Activated CD4-positive, alpha-beta memory T cell treated with anti-CD3 and anti-CD28 coated beads, Interleukin-2, amount 10 ng/mL, durations not matched to agents 7 days and 5 days (primary cell): ENCODE results near the gene RPS8. TPM values are rescaled to one million over a fixed set of nuclear protein-coding genes. Genes with fewer than 3 reads are reported as not detected.
A peak's percentile ranks its signal among the peaks of the same experiment; 100 is the strongest.

Experiments used
- CTCF ChIA-PET: fragments of 350-600 bp; sonication (Branson Sonifier 250); formaldehyde crosslinking; loops from one replicate; lab custom pipeline; 2021; ENCODE audit warnings: antibody characterized with exemption, inconsistent platforms; lab: Charles Lee
- POLR2A ChIA-PET: fragments of 350-600 bp; sonication (Branson Sonifier 250); formaldehyde crosslinking; loops from one replicate; lab custom pipeline; 2021; ENCODE audit warnings: antibody characterized with exemption; lab: Charles Lee
- DNase-seq: peaks from one replicate; pipeline ENCODE4 v3.0.0-alpha.2; 2020
- H3K27ac Mint-ChIP-seq: one replicate; pipeline ENCODE4 v1.8.0; 2021; ENCODE audit warnings: mild to moderate bottlenecking, mixed read lengths
- H3K27me3 Mint-ChIP-seq: one replicate; pipeline ENCODE4 v1.8.0; 2021; ENCODE audit warnings: mixed read lengths
- H3K36me3 Mint-ChIP-seq: one replicate; pipeline ENCODE4 v1.8.0; 2021; ENCODE audit warnings: low read depth, mixed read lengths
- H3K4me1 Mint-ChIP-seq: one replicate; pipeline ENCODE4 v1.8.0; 2021; ENCODE audit warnings: mixed read lengths
- H3K4me3 Mint-ChIP-seq: one replicate; pipeline ENCODE4 v1.8.0; 2021; ENCODE audit warnings: mild to moderate bottlenecking, mixed read lengths
- H3K9me3 Mint-ChIP-seq: one replicate; pipeline ENCODE4 v1.8.0; 2021; ENCODE audit warnings: mixed read lengths
- total RNA-seq, 2 experiments: library from RNA; stranded (reverse); gene quantifications; one replicate each; pipeline ENCODE4 v1.2.3, GENCODE V29; 2021

The RPS8 gene
- total RNA-seq, 2 experiments from 2014 or later, result 1,610 to 1,658 TPM

DNA sequence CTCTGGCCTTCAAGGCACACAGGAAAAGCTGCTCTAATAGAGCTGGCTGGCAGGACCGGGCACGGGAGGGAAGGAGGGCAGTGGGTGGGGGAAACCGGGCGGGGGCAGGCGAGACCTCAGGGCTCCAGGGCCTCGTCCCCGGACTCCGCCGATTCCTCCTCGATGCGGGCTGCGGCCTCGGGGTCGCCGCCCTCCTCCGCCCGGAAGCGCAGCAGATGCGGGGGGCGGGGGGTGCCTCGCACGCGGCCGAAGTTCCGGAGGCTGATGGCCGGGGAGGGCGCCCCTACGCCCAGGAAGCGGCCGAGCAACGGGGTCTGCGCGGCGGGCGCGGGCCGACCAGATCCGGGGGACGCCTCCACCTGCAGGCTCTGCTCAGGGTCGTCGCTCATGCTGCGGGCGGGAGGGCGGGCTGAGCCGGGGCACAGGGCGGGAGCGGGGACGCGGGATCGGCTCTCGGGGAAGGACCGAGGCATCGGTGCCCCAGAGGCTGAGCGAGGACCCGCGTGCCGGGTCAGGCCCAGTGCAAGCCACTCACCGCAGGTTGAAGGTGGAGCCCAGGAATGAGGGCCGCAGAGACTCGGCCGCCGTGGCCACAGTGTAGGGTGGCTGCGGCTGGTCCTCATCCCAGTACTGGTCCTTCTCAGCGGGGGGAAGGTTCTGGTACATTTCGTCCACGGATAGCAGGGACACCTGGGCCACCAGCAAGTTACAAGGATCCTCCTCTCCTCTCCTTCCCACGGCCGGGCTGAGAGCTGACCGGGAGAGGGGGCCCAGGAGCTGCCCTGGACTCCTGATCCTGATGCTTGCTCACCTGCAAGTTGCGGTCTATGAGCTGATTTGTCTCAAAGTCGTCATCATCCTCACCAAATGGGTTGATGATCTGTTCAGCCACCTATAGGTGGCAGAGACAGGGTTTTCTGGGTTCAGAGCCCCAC is 9.0 kb downstream of the RPS8 start:
- DNase-seq, result peak; percentile 45
- H3K27ac Mint-ChIP-seq, result peak overlapping the region; percentile 65
- peaks cover 32% of the 10 kb centered on the region for H3K36me3 Mint-ChIP-seq
- H3K4me3 Mint-ChIP-seq, result peak overlapping the region; percentile 67
- no peaks in the 10 kb centered on the region for H3K9me3 Mint-ChIP-seq
- H3K27me3 Mint-ChIP-seq, result no peaks in the 10 kb centered on the region
- POLR2A ChIA-PET, result interaction anchor here (0.6 to 17.1 kb wide), 20 partner anchors 8 to 556 kb away, joined by 3 to 454 read pairs (median 5); partner anchors contain the start of genes BTBD19, DYNLT4, EIF2B3 and HECTD3
- H3K4me1 Mint-ChIP-seq, result peaks cover 46% of the 10 kb centered on the region
- CTCF ChIA-PET, result interaction anchor here (0.6 to 3.3 kb wide), 14 partner anchors 9 to 519 kb away, joined by 3 to 18 read pairs (median 11); partner anchors contain the start of genes BTBD19, EIF2B3, HECTD3 and PLK3

DNA sequence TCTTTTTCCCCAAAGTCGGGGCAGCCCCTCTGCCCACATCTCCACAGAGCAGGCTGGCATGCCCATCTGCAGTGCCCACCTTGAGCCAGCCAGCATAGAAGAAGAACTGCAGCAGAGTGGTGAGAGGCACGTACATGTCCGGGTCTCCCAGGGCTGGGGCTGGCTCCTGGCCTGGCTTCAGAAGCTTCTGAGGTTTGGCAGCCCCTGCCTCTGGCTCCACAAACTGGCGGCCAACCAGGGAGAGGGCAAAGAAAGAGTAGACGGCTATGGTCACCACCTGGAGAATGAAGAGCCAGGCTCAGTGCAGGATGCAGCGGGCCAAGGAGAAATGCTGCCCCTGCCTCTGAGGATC is 9.7 kb downstream of the RPS8 start:
- Mint-ChIP-seq H3K9me3 (no peaks in the 10 kb centered on the region), H3K4me3 (peak overlapping the region; percentile 67), H3K36me3 (peaks cover 28% of the 10 kb centered on the region), H3K4me1 (peaks cover 44% of the 10 kb centered on the region), H3K27ac (peak overlapping the region; percentile 65), H3K27me3 (no peaks in the 10 kb centered on the region)
- CTCF ChIA-PET, result interaction anchor here (0.7 to 3.3 kb wide), 17 partner anchors 8 to 518 kb away, joined by 3 to 18 read pairs (median 8); partner anchors contain the start of genes BTBD19, EIF2B3, HECTD3 and PLK3
- DNase-seq, result no peak
- POLR2A ChIA-PET, result interaction anchor here (0.6 to 17.1 kb wide), 13 partner anchors 8 to 202 kb away, joined by 3 to 454 read pairs (median 7); partner anchors contain the start of genes BTBD19, DYNLT4, EIF2B3 and PLK3

DNA sequence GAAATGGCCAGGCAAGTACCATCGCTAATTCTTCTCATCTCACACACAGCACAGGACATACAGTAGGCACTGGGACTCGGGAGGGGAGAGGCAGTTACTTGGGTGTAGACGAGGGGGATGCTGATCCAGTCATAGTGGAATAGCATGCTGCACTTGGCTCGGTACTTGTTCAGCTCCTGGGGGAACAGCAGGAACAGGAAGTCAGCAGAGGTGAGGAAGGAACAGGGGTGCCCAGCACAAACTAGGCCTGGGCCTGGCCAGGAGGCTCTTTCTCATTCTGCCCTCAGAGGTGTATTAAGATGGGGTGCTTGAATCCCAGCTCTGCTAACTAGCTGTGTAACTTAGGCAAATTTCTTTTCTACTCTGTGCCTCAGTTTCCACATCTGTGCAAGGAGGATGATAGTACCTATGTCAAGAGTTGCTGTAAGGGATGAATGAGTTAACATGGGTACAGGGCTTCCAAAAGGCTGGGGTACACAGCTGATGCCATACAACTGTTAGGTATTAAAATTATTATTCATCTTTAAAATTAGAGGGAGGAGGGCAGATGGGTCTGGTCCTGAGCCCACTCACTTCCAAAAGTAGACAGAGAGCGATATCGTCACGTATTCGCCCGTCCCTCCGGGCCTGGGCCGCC is 10.3 kb downstream of the RPS8 start:
- H3K9me3 Mint-ChIP-seq, result no peaks in the 10 kb centered on the region
- H3K27me3 Mint-ChIP-seq, result no peaks in the 10 kb centered on the region
- peaks cover 22% of the 10 kb centered on the region for H3K36me3 Mint-ChIP-seq
- ChIA-PET POLR2A (interaction anchor here (1.2 to 17.1 kb wide), 11 partner anchors 9 to 226 kb away, joined by 3 to 454 read pairs (median 8); partner anchors contain the start of genes BTBD19, DYNLT4, EIF2B3 and HECTD3), CTCF (interaction anchor here (0.5 to 3.3 kb wide), 17 partner anchors 7 to 517 kb away, joined by 3 to 18 read pairs (median 8); partner anchors contain the start of genes BTBD19, HECTD3, PLK3 and RNU5D-1)
- H3K27ac Mint-ChIP-seq, result peak overlapping the region; percentile 65
- peak overlapping the region; percentile 67 for H3K4me3 Mint-ChIP-seq
- peaks cover 38% of the 10 kb centered on the region for H3K4me1 Mint-ChIP-seq
- DNase-seq, result no peak

DNA sequence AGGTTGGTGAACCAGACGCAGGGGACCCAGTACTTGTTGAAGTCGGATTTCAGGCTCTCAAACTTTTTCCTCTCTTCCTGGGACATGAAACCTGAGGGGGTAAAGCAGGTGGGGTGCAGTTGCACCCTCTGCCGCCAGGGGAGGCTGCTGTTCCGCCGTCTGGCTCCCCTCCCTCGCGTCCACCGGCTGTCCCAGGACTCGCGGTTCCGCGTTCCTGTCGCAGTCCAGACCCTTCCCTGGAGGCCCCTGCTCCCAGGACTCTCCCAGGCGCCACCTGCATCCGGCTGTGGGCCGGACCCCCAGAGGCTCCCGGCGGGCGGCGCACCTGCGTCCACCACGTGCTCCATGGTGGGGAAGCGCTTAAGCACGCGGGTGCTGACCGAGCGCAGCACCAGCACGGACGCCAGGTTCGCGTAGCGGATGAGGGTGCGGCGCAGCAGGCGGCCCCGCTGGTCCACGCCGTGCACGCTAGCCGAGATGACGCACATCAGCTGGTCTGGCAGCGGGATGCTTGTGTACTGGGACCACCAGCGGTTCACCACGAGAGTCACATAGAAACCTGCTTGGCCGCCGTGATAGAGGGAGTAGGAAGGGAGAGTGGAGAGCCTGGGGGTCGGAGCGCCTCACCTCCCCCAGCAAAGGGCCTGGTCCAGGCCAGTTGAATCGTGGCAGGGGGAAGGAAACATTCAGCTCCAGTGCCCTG is 10.9 kb downstream of the RPS8 start:
- H3K27me3 Mint-ChIP-seq, result no peaks in the 10 kb centered on the region
- CTCF ChIA-PET, result interaction anchor here (1.0 to 3.3 kb wide), 15 partner anchors 11 to 517 kb away, joined by 3 to 18 read pairs (median 6); partner anchors contain the start of genes BTBD19, HECTD3, PLK3 and RPS8
- H3K27ac Mint-ChIP-seq, result no peak overlapping the region
- DNase-seq, result peak; percentile 78
- POLR2A ChIA-PET, result interaction anchor here (0.8 to 17.1 kb wide), 13 partner anchors 10 to 225 kb away, joined by 3 to 454 read pairs (median 9); partner anchors contain the start of genes BTBD19, DYNLT4, HECTD3 and PLK3
- peak overlapping the region; percentile 59 for H3K4me3 Mint-ChIP-seq
- peaks cover 36% of the 10 kb centered on the region for H3K4me1 Mint-ChIP-seq
- peaks cover 15% of the 10 kb centered on the region for H3K36me3 Mint-ChIP-seq
- no peaks in the 10 kb centered on the region for H3K9me3 Mint-ChIP-seq

DNA sequence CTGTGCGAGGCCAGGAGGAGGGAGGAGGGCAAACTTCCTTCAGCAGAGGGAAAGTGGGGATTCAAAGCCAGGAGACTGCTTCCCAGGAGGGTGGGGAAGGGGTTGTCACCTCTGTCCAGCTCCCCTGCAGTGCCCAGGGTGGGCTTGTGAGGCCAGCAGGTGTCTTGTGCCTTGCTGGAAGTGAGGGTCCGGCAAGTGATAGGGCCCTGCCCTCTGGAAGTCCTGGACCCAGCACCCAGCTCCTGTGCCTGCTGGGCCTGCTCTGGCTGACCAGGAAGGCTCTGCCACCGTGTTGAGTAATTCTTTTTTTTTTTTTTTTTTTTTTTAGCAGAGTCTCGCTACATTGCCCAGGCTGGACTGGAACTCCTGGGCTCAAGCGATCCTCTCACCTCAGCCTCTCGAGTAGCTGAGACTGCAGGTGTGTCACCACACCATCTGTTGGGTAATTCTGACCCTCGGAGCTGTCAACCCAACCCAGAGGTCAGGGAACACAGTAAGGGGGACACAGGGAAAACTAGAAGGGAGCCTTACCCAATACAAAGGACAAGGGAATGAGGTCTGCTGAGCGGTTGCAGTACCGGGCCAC is 11.6 kb downstream of the RPS8 start:
- no peaks in the 10 kb centered on the region for H3K9me3 Mint-ChIP-seq
- H3K36me3 Mint-ChIP-seq, result peaks cover 9% of the 10 kb centered on the region
- H3K27ac Mint-ChIP-seq, result no peak overlapping the region
- DNase-seq, result no peak
- H3K4me1 Mint-ChIP-seq, result peaks cover 33% of the 10 kb centered on the region
- no peaks in the 10 kb centered on the region for H3K27me3 Mint-ChIP-seq
- CTCF ChIA-PET, result interaction anchor here (0.6 to 3.3 kb wide), 9 partner anchors 12 to 900 kb away, joined by 3 to 18 read pairs (median 3); partner anchors contain the start of genes BTBD19, GPBP1L1 and PLK3
- POLR2A ChIA-PET, result interaction anchor here (0.8 to 17.1 kb wide), 10 partner anchors 11 to 224 kb away, joined by 3 to 454 read pairs (median 10); partner anchors contain the start of genes BTBD19, DYNLT4, HECTD3 and PLK3
- peak overlapping the region; percentile 59 for H3K4me3 Mint-ChIP-seq

DNA sequence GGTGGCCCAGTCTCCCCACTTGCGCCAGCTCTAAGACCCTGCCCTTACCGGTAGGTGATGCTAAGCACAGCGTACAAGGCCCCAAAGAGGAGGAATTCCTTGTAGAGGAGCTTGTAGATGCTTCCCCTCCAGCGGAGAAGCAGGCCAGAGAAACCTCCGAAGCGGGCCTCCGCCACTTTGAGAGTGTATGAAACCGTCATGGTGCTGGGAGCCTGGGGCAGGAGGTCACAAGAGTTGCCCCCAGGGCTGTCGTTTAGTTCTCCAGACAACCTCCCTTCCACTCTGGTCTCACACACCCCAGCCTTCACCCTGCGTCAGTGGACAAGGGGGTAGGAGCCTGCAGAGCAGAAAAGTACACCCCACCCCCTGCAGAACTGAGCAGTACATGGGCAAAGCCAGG is 12.2 kb downstream of the RPS8 start:
- ChIA-PET CTCF (interaction anchor here (0.6 to 3.3 kb wide), 12 partner anchors 11 to 899 kb away, joined by 3 to 18 read pairs (median 3); partner anchors contain the start of genes BTBD19, GPBP1L1, PLK3 and RNU5D-1), POLR2A (interaction anchor here (1.3 to 17.1 kb wide), 7 partner anchors 11 to 223 kb away, joined by 3 to 454 read pairs (median 30); partner anchors contain the start of genes BTBD19, DYNLT4, HECTD3 and RNU5D-1)
- DNase-seq, result no peak
- Mint-ChIP-seq H3K36me3 (peaks cover 5% of the 10 kb centered on the region), H3K4me1 (peaks cover 33% of the 10 kb centered on the region), H3K9me3 (no peaks in the 10 kb centered on the region), H3K4me3 (no peak overlapping the region), H3K27ac (no peak overlapping the region), H3K27me3 (no peaks in the 10 kb centered on the region)

DNA sequence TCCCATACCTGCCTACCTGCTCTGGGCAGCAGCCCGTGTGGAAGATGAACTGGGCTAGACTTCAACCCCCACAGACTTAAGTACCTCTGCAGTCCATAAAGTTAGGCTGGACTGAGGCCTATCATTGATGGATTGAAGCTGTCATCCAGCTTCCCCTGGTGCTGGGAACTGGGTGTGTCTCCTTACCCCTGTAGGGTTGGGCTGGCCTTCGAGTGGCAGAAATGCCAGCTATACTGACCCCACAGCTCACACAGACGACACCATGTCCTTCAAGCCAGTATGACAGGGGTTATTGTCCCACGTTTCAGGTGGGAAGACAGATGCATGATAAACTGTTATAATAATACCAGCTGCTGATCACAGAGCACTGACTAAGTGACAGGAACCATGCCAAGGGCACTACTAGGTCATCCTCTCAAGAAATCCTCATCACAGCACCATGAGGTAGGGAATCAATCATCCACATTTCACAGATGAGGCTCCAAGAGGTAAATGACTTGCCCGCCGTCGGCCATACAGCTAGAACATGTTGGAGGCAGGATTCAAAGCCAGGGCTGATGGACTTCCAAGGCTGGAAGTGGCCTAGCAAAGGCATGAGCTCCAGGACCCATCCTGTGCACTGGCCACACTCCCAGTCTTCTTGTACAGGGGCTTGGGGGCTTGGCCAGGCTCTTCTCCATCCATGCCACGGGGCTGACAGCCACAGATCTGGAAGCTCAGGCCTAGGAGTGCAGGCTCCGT is 12.9 kb downstream of the RPS8 start, which contains the start of gene BEST4:
TSS of gene BEST4 (minus strand) at position 51 of the 741 bp plus-strand sequence. CDS start 465 bp downstream, outside the sequence.
- Mint-ChIP-seq H3K27ac (no peak within 1 kb of the TSS), H3K4me3 (no peak within 1 kb of the TSS), H3K9me3 (no peaks in the 10 kb centered on the region), H3K27me3 (no peaks in the 10 kb centered on the region), H3K4me1 (peaks cover 28% of the 10 kb centered on the region), H3K36me3 (peaks cover under 1% of the 10 kb centered on the region)
- CTCF ChIA-PET, result interaction anchor here (0.7 to 2.4 kb wide), 5 partner anchors 8 to 57 kb away, joined by 3 to 13 read pairs (median 6); partner anchors contain the start of genes PLK3 and RNU5D-1
- no peak for DNase-seq
- POLR2A ChIA-PET, result interaction anchor here (0.9 to 17.1 kb wide), 8 partner anchors 9 to 223 kb away, joined by 3 to 454 read pairs (median 23); partner anchors contain the start of genes BTBD19, DYNLT4, HECTD3 and PLK3

DNA sequence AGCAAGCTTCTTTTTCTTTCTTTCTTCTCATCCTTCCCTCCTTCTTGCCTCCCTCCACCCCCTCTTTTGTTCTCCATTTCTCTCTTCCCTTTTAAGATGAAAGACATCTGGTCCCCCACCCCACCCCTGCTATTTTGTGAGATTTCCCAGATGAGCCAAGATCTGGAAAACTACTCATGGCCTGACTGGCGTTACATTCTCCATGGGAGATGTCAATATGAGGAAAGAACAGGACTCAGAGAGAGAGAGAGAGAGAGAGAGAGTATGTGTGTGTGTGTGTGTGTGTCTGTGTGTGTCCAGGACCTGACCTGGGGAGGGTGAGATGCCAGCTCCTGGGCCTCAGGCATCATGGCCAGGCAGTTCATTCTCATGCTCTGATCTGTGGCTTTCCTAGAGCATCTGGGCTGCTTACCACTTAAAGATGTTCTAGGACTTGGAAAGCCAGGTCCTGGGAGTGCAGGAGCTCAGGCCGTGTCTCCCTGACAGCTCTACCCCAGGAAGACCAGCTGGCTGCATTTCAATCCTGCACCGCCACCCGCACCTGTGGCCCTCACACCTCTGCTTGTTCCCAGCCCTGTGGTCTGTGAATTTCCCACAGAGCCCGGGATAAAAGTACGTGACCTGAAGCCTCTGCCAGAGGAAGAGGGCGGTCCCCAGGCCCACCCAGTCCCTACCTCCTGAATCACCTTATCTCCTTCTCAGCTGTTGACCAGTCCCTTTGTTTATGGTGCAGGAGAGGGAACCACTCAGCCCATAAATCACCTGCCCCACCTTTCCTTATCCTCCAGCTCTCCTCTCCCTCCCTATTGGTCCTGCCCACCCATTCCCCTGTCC is 15.8 kb downstream of the RPS8 start:
- H3K27ac Mint-ChIP-seq, result no peak overlapping the region
- H3K4me3 Mint-ChIP-seq, result no peak overlapping the region
- peaks cover 7% of the 10 kb centered on the region for H3K4me1 Mint-ChIP-seq
- H3K36me3 Mint-ChIP-seq, result no peaks in the 10 kb centered on the region
- ChIA-PET CTCF (interaction anchor here (1.3 to 3.6 kb wide), 5 partner anchors 9 to 220 kb away, joined by 5 to 16 read pairs (median 11); partner anchors contain the start of genes HECTD3, PLK3, RNU5D-1 and UROD), POLR2A (interaction anchor here (1.0 to 12.4 kb wide), 10 partner anchors 9 to 512 kb away, joined by 3 to 195 read pairs (median 9); partner anchors contain the start of genes BTBD19, DYNLT4, EIF2B3 and PLK3)
- H3K9me3 Mint-ChIP-seq, result no peaks in the 10 kb centered on the region
- no peak for DNase-seq
- no peaks in the 10 kb centered on the region for H3K27me3 Mint-ChIP-seq

DNA sequence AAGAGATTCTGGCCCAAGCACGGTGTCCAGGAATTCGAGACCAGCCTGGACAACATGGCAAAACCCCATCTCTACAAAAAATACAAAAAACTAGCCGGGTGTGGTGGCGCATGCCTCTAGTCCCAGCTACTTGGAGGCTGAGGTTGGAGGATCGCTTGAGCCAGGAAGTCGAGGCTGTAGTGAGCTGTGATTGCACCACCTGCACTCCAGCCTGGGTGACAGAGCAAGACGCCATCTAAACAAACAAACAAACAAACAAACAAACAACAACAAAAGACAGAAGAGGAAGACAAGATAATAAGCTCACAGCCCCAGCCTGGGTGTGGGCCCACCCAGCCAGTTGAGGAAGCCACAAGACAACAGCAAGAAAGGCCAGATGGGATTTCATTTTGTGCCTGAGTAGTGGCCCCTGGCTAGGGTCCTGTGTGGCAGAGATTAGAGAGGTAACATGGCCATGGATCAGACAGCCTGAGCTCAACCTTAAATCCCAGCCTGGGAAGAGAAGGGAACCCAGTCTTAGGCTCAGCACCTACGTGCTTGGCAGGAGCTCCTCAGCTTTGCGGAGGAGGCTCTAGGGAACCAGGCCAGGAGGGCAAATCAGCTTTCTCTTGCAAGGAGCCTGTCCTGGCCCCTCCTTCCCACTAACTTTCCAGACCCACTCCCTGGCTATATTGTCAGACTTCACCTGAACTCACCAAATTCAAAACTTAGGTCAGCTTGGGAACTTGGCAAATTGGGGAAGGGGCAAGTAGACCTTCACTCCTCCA is 17.6 kb downstream of the RPS8 start:
- Mint-ChIP-seq H3K4me3 (no peak overlapping the region), H3K27me3 (no peaks in the 10 kb centered on the region), H3K4me1 (peaks cover 2% of the 10 kb centered on the region), H3K9me3 (no peaks in the 10 kb centered on the region), H3K27ac (no peak overlapping the region), H3K36me3 (no peaks in the 10 kb centered on the region)
- ChIA-PET POLR2A (interaction anchor here (0.7 to 3.0 kb wide), 14 partner anchors 8 to 729 kb away, joined by 3 to 41 read pairs (median 8); partner anchors contain the start of genes BTBD19, DYNLT4, HECTD3 and PRDX1), CTCF (interaction anchor here (0.9 to 3.6 kb wide), 15 partner anchors 9 to 700 kb away, joined by 3 to 27 read pairs (median 6); partner anchors contain the start of genes HECTD3, RNU5D-1, RPS8 and UROD)
- no peak for DNase-seq
